Measurements from ENCODE around the gene SCP2.

SCP2 gene, protein sequence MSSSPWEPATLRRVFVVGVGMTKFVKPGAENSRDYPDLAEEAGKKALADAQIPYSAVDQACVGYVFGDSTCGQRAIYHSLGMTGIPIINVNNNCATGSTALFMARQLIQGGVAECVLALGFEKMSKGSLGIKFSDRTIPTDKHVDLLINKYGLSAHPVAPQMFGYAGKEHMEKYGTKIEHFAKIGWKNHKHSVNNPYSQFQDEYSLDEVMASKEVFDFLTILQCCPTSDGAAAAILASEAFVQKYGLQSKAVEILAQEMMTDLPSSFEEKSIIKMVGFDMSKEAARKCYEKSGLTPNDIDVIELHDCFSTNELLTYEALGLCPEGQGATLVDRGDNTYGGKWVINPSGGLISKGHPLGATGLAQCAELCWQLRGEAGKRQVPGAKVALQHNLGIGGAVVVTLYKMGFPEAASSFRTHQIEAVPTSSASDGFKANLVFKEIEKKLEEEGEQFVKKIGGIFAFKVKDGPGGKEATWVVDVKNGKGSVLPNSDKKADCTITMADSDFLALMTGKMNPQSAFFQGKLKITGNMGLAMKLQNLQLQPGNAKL

GRCh38 chr1:52927212-52928014 lies at the start of gene SCP2:
TSS of gene SCP2 (plus strand) at chr1:52927276. CDS start at chr1:52927397, 121 bp downstream.
- peak; percentile 79 to 80 (median 80) for DNase-seq

- DNase-seq: no peak
Measured at GRCh38 chr1:52877554-52877953, 49.5 kb upstream of the SCP2 start.

GRCh38 chr1:52880206-52880605 lies 46.9 kb upstream of the SCP2 start:
- DNase-seq: peak in 1 of 3 experiments; percentile 8

DNA sequence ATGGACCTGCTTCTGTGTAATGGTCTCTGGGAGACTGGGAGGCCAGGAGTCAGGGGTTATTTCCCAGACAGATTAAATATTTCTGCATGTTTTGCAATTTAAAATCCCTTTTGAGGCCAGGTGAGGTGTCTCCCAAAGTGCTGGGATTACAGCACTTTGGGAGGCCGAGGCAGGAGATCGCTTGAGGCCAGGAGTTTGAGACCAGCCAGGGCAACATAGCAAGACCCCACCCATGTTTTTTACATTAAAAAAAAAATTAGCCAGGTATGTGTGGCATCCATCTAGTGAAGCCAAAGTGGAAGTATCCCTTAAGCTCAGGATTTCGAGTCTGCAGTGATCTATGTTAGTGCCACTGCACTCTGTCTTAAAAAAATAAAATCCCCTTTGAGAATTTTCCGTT lies 39.6 kb upstream of the SCP2 start:
- DNase-seq: no peak

DNA sequence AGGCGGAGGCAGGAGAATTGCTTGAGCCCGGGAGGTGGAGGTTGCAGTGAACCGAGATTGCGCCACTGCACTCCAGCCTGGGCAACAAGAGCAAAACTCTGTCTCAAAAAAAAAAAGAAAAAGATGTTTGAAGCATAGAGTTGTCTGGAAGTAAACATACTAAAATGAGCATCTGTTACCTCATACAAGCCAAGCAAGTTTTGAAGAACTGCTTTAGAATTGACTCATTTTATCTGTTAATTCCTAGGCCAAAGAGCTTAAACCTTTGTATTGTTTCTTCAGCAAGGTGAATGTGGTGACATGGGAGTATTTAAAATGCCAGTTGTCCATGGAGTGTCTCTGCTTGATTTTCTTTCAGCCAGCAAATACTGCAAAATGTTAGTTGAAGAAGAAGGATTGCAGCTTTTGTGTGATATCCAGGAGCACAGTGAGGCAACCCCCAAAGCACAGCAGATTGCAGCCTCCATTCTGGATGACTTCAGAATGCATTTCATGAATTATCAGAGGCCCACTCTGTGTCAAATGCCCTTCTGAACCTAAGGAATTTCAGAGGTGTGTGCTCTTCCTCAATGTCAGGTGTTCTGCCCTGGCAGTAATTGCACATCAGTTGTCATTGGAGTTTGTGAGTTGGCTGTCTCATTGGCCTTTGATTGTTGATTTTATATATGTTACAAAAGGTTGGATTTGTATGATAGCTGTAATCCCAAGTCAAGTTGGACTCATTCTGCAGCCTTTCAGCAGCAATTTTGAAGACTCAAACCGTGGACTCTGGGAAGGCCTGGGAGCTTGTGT lies 34.5 kb upstream of the SCP2 start:
- no peak for DNase-seq

- no peak for DNase-seq
Measured at GRCh38 chr1:52899445-52899894, 27.6 kb upstream of the SCP2 start.

- no peak for DNase-seq
Measured at GRCh38 chr1:52900402-52900801, 26.7 kb upstream of the SCP2 start.

DNA sequence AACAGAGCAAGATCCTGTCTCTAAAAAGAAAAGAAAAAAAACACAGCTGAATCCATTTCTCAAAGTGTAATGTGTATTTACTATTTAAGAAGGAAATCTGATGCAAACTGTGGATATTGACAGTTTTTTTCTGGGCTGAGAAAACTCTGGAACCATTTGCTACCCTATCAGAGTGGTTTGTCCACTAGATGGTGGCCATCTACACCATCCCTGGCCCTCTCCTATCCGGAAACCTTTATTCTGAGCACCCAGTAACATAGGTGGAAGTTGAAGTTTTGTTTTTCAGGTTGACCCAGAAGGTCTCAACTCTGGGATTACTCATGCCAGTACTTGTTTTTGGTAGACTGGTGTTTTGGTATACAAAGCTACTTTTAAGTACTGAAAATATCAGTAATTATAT lies 25.7 kb upstream of the SCP2 start:
- no peak for DNase-seq

GRCh38 chr1:52904208-52904926 lies 22.7 kb upstream of the SCP2 start:
- DNase-seq: no peak

- peak; percentile 2 to 49 (median 21) for DNase-seq
Measured at GRCh38 chr1:52904927-52905698, 22.0 kb upstream of the SCP2 start.

DNA sequence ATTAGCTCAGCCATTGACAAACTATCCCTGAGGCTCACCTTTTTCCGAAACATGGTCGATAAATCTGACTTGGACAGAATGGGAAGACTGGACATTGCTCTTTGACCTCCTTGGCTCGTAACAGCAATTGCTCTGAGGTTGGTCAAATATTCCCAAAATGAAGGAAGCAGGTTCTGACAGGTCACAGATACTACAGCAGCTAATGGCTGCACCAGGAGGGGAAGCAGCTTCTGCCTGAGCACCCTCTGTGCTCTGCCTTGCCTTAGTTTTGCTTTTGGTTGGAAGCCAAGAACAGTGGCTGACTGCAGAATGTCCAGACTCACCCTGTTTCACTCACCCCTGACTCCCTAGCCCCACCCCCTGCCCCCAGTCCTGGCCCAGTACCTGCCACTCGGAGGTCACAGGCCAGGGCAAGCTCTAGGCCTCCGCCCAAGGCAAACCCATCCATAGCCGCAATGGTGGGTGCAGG lies 20.9 kb upstream of the SCP2 start:
- DNase-seq: no peak

DNA sequence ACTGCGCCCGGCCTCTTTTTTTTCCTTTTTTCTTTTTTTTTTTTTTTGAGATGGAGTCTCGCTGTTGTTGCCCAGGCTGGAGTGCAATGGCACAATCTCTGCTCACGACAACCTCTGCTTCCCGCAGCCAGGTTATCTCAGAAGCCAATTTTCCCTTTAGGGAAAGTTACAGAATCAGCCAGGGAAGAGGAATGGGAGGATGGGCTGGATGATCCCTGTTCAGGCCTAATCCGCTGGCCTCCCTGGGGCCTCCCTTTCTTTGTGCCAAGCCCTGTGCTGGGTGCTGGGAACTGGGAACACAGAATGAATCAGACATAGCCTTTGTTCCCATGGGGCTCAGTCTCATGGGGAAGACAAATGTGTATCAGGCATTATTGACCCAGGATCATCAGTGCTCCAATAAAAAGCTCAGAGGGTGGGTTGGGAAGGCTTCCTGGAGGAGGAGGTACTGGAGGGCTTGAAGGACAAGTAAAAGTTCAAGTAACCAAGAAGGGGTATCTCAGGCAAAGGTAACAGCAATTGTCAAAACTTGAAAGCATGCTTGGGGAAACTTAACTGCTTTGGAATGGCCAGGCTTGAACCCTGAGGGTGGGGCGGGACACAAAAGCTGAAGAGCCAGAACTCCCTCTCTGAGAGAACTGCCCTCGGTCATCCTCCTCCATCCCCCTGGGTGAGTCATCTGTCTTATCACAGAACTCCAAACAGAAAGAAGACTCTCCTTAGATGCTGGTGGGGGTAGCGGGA lies 19.8 kb upstream of the SCP2 start:
- no peak for DNase-seq

DNA sequence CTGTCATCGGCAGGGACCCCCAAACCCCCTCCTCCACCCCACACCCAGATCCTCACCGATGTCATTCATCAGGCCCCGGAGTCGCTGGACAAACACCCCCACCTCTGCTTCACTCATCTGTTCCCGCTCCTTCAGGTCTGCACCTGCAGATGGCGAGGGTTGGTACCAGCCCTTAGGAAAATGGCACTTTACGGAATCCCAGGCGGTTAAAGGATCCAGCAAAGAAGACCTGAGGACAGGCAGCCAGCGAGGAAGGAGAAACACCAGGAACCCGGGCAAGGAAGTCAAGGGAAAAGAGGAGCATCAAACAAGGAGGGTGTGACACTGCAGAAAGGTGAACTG lies 19.3 kb upstream of the SCP2 start:
- no peak for DNase-seq

DNA sequence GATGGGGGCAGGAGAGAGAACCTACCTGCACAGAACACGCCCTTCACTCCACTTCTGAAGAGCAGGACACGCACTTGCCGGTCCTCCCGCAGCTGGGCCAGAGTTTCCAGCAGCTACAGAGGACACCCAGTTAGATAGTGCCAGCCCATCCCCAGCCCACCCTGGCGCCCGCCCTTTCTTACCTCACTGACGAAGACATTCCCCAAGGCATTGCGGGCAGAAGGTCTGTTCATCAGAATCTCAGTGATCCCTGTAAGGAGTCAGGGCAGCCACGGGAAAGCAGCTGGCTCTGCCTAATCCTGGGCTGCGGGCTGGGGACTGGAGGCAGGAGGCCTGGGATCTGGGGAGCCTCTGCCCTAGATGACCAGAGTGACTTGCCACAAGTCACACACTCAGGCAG lies 15.5 kb upstream of the SCP2 start:
- no peak for DNase-seq

- DNase-seq: no peak
Measured at GRCh38 chr1:52913014-52913413, 14.1 kb upstream of the SCP2 start.

- DNase-seq: no peak
Measured at GRCh38 chr1:52913537-52913936, 13.5 kb upstream of the SCP2 start.

GRCh38 chr1:52914463-52914862 lies 12.6 kb upstream of the SCP2 start:
- no peak for DNase-seq

- no peak for DNase-seq
Measured at GRCh38 chr1:52915211-52915854, 11.7 kb upstream of the SCP2 start.

GRCh38 chr1:52915855-52916220 lies 11.2 kb upstream of the SCP2 start:
- DNase-seq: no peak

All from NCI-H1417 (cell line).